DOHH2 (cell line): ENCODE data around the gene CDH22.

Source experiments
- H3F3A ChIP-seq: fragments of 200-600 bp; sonication (generic), shearing (Covaris generic); 2 replicates; pipeline ENCODE4 v1.6.0; 2016; ENCODE audit warnings: antibody characterized with exemption, mild to moderate bottlenecking; ENCODE audit not compliant: control insufficient read depth, insufficient read depth
- H3K27ac ChIP-seq: fragments of 200-600 bp; sonication (generic); 2 replicates; pipeline ENCODE4 v1.5.1; 2014; ENCODE audit warnings: low read depth, mild to moderate bottlenecking, low read length, moderate library complexity
- H3K27me3 ChIP-seq: fragments of 200-600 bp; sonication (generic); 2 replicates; pipeline ENCODE4 v1.6.1; 2014; ENCODE audit warnings: mild to moderate bottlenecking, low read length, mixed read lengths; ENCODE audit not compliant: control insufficient read depth
- H3K36me3 ChIP-seq: fragments of 200-600 bp; sonication (generic); 2 replicates; pipeline ENCODE4 v1.6.1; 2014; ENCODE audit warnings: mild to moderate bottlenecking, low read length, moderate library complexity, mixed read lengths; ENCODE audit not compliant: control insufficient read depth
- H3K4me1 ChIP-seq: fragments of 200-600 bp; sonication (generic); 2 replicates; pipeline ENCODE4 v1.6.1; 2014; ENCODE audit warnings: mild to moderate bottlenecking, low read length, mixed read lengths; ENCODE audit not compliant: control insufficient read depth
- H3K4me2 ChIP-seq: fragments of 200-600 bp; sonication (generic); 2 replicates; pipeline ENCODE4 v1.6.0; 2014; ENCODE audit warnings: mild to moderate bottlenecking, low read length, moderate library complexity
- H3K4me3 ChIP-seq: fragments of 200-600 bp; sonication (generic); 2 replicates; pipeline ENCODE4 v1.5.1; 2014; ENCODE audit warnings: mild to moderate bottlenecking, low read length, mixed read lengths
- H3K79me2 ChIP-seq: fragments of 200-600 bp; sonication (generic); 2 replicates; pipeline ENCODE4 v1.6.1; 2014; ENCODE audit warnings: mild to moderate bottlenecking, low read length, mixed read lengths; ENCODE audit not compliant: control insufficient read depth
- H3K9me2 ChIP-seq: fragments of 200-600 bp; sonication (generic); replicated peaks from 2 replicates; pipeline ENCODE4 v1.6.1; 2014; ENCODE audit warnings: mild to moderate bottlenecking, low read length, mixed read lengths; ENCODE audit not compliant: control insufficient read depth
- H3K9me3 ChIP-seq: fragments of 200-600 bp; sonication (generic); 2 replicates; pipeline ENCODE4 v1.6.1; 2014; ENCODE audit warnings: antibody characterized with exemption, low read length, mixed read lengths; ENCODE audit not compliant: control insufficient read depth, insufficient read depth
- H4K20me1 ChIP-seq: fragments of 200-600 bp; sonication (generic); 2 replicates; pipeline ENCODE4 v1.6.0; 2014; ENCODE audit warnings: low read depth, mild to moderate bottlenecking, antibody characterized with exemption, low read length, moderate library complexity; ENCODE audit not compliant: control insufficient read depth, insufficient read depth
- EZH2phosphoT487 ChIP-seq: fragments of 200-600 bp; sonication (generic); IDR thresholded peaks from 2 replicates; pipeline ENCODE4 v1.6.1; 2017; ENCODE audit warnings: borderline replicate concordance, mild to moderate bottlenecking, antibody characterized with exemption, low read length, moderate library complexity, mixed read lengths
- TF ChIP-seq, protein P1 (sequence below): fragments of 200-600 bp; sonication (generic); IDR thresholded peaks from one replicate; pipeline ENCODE4 v1.5.1; 2014; ENCODE audit warnings: antibody characterized with exemption, mild to moderate bottlenecking, low read depth, low read length; ENCODE audit not compliant: poor library complexity, severe bottlenecking

CDH22 gene

DNA sequence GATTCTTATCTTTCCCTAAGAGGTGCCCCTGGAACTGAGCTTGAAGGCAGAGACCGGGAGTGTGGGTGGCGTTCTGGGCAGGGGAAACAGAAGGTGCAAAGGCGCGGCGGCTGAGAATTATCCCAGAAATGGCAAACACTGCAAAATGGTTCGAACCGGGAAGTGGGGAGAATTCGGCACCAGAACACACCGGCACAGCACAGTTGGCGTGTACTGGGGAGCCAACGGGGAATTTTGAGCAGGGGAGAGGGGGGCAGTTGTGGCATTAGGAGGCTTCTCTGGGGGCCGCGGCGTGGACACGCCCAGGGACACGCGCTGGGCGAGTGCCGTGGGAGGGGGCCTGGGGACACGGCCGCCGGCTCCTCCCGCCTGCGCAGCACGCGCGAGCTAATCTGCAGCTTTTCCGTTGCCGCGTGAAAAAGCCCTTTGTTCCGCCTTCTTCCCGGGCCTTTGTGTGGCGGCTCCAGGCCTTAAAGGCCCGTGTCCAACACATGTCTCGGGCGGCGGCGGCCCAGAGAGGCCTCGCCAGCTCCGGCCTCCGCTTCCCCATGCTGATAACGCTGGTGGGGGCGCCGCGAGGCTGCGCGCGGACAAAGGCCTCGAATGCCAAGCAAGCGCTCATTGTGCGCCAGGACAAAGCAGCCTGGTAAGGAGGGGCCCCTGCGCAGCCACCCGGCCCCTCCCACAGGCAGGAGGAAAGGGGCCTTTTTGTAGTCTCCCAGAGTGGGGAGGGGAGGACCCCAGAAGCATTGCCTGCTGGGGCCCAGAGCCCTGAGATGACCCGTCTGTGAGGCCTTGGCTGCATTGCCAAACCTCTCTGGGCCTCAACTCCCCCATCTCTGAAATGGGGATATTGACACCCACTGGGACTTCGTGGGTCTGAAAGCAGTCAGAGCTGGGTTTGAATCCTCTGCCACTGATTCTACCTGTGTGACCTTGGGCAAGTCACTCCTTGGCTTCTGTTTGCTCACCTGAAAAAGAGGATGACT, 107.4 kb downstream of the CDH22 start:
- Histone ChIP-seq H3K27ac (no peak overlapping the region), H3K79me2 (no peaks in the 10 kb centered on the region)

DNA sequence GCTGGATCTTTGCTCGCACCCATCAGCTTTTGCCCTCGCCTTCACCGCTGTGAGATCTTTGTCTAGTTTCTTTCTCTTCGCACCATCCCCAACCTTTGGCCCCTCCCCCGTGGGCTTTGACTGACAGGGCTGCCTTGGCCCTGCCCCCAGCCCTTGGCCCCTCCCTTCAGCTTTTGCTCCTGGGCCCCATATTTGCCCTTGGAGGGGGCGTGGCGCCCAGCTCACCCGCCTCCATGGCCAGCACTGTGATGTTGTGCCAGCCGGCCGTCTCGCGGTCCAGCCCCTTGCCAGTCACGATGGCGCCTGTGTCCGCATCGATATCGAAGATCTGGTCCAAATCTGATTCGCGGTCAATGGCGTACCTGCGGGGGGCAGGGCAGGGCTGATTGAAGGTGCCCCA, 109.1 kb downstream of the CDH22 start:
- H3K4me3 ChIP-seq, result no peak overlapping the region
- no peaks in the 10 kb centered on the region for H4K20me1 ChIP-seq
- no peaks in the 10 kb centered on the region for H3K79me2 ChIP-seq
- H3K9me2 ChIP-seq, result no peaks in the 10 kb centered on the region
- no peaks in the 10 kb centered on the region for H3K4me1 ChIP-seq
- no peaks in the 10 kb centered on the region for H3K27me3 ChIP-seq
- H3K27ac ChIP-seq, result no peak overlapping the region
- TF ChIP-seq, protein P1, sequence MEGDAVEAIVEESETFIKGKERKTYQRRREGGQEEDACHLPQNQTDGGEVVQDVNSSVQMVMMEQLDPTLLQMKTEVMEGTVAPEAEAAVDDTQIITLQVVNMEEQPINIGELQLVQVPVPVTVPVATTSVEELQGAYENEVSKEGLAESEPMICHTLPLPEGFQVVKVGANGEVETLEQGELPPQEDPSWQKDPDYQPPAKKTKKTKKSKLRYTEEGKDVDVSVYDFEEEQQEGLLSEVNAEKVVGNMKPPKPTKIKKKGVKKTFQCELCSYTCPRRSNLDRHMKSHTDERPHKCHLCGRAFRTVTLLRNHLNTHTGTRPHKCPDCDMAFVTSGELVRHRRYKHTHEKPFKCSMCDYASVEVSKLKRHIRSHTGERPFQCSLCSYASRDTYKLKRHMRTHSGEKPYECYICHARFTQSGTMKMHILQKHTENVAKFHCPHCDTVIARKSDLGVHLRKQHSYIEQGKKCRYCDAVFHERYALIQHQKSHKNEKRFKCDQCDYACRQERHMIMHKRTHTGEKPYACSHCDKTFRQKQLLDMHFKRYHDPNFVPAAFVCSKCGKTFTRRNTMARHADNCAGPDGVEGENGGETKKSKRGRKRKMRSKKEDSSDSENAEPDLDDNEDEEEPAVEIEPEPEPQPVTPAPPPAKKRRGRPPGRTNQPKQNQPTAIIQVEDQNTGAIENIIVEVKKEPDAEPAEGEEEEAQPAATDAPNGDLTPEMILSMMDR, result no peak
- TF ChIP-seq EZH2phosphoT487, result no peak
- H3K9me3 ChIP-seq, result no peaks in the 10 kb centered on the region
- H3F3A ChIP-seq, result no peaks in the 10 kb centered on the region
- no peaks in the 10 kb centered on the region for H3K36me3 ChIP-seq
- H3K4me2 ChIP-seq, result no peak overlapping the region

More for the DNA sequence above, 107.4 kb downstream of the CDH22 start:
- Histone ChIP-seq H4K20me1 (no peaks in the 10 kb centered on the region), H3K4me2 (no peak overlapping the region), H3K27me3 (no peaks in the 10 kb centered on the region), H3K4me3 (no peak overlapping the region), H3K9me2 (no peaks in the 10 kb centered on the region), H3K4me1 (no peaks in the 10 kb centered on the region), H3F3A (no peaks in the 10 kb centered on the region), H3K9me3 (no peaks in the 10 kb centered on the region), H3K36me3 (no peaks in the 10 kb centered on the region)
- TF ChIP-seq, protein P1, result no peak
- no peak for TF ChIP-seq EZH2phosphoT487

- H3K27me3 ChIP-seq, result no peaks in the 10 kb centered on the region
- H3F3A ChIP-seq, result no peaks in the 10 kb centered on the region
- TF ChIP-seq, protein P1, result no peak
- no peak for TF ChIP-seq EZH2phosphoT487
- no peak overlapping the region for H3K27ac ChIP-seq
- H3K4me1 ChIP-seq, result no peaks in the 10 kb centered on the region
- no peaks in the 10 kb centered on the region for H3K36me3 ChIP-seq
- no peak overlapping the region for H3K4me3 ChIP-seq
- no peaks in the 10 kb centered on the region for H3K79me2 ChIP-seq
- no peaks in the 10 kb centered on the region for H3K9me2 ChIP-seq
- no peaks in the 10 kb centered on the region for H3K9me3 ChIP-seq
- H4K20me1 ChIP-seq, result no peaks in the 10 kb centered on the region
- no peak overlapping the region for H3K4me2 ChIP-seq
These were observed 111.3 kb downstream of the CDH22 start for GRCh38 chr20:46196990-46197389.
